Neural progenitor cell (in vitro differentiated cells): ENCODE data around the gene B4GALT5.

Source experiments
- EZH2 ChIP-seq: fragments of 200-600 bp; sonication (generic); IDR thresholded peaks from 2 replicates; pipeline ENCODE4 v1.6.1; 2017; ENCODE audit warnings: antibody characterized with exemption, mild to moderate bottlenecking, moderate library complexity
- TF ChIP-seq, protein P1 (sequence below): fragments of 200-600 bp; sonication (generic); IDR thresholded peaks from 2 replicates; pipeline ENCODE4 v1.5.1; 2017; ENCODE audit warnings: antibody characterized with exemption, mild to moderate bottlenecking

GRCh38 chr20:49687595-49688567, 25.8 kb downstream of the B4GALT5 start:
- TF ChIP-seq, protein P1, sequence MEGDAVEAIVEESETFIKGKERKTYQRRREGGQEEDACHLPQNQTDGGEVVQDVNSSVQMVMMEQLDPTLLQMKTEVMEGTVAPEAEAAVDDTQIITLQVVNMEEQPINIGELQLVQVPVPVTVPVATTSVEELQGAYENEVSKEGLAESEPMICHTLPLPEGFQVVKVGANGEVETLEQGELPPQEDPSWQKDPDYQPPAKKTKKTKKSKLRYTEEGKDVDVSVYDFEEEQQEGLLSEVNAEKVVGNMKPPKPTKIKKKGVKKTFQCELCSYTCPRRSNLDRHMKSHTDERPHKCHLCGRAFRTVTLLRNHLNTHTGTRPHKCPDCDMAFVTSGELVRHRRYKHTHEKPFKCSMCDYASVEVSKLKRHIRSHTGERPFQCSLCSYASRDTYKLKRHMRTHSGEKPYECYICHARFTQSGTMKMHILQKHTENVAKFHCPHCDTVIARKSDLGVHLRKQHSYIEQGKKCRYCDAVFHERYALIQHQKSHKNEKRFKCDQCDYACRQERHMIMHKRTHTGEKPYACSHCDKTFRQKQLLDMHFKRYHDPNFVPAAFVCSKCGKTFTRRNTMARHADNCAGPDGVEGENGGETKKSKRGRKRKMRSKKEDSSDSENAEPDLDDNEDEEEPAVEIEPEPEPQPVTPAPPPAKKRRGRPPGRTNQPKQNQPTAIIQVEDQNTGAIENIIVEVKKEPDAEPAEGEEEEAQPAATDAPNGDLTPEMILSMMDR, result no peak
- no peak for TF ChIP-seq EZH2
